Stimulated activated CD8-positive, alpha-beta memory T cell treated with anti-CD3 and anti-CD28 coated beads, Interleukin-7, amount 100 ng/mL, for 48 hours (primary cell): ENCODE results near the gene EDEM1.
"Not testable (repeated sequence)": the region's sequence is repeated elsewhere in the genome, so short reads cannot be mapped to it uniquely, and the experiment has no call there.

Source experiments
- DNase-seq, 2 donors: peaks; one replicate each; pipeline ENCODE4 v3.0.0-alpha.2; 2020; ENCODE audit warnings: low read depth in 1 of 2; ENCODE audit errors: extremely low read depth in 1 of 2

EDEM1 gene

DNA sequence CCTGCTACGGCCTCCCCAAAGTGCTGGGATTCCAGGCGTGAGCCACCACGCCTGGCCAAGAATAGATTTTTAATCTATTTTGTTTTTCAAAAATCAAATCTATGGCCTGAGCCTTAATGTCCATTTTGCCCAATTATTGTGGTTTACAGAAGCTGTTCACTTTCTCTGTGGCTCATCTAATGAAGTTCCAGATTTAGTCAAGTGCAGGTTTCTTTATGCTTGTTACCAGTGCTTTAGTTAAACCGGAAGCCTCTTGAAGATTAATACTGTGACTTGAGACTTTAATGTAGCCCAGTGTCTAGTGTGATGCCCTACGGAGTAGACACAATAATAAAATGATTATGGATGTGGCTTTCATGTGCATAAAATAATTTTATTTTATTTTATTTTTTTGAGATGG is 16.5 kb upstream of the EDEM1 start:
- no peak for DNase-seq

- no peak for DNase-seq
These were observed 15.5 kb upstream of the EDEM1 start for GRCh38 chr3:5172018-5172417.

- not testable (repeated sequence) for DNase-seq
These were observed 8.5 kb upstream of the EDEM1 start for GRCh38 chr3:5179036-5179435.

- no peak for DNase-seq
These were observed 5.9 kb upstream of the EDEM1 start for GRCh38 chr3:5181469-5182141.

DNA sequence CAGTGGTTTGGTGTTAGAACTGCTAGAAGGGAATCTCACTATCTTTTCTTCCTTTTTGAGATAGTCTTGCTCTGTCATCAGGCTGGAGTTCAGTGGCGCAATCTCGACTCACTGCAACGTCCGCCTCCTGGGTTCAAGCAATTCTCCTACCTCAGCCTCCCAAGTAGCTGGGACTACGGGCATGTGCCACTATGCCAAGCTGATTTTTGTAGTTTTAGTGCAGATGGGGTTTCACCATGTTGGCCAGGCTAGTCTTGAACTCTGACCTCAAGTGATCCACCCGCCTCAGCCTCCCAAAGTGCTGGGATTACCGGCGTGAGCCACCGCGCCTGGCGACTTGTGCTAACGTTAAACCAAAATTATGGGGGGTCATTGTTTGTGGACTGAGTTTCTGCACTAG is 3.8 kb upstream of the EDEM1 start:
- DNase-seq = not testable (repeated sequence)

DNA sequence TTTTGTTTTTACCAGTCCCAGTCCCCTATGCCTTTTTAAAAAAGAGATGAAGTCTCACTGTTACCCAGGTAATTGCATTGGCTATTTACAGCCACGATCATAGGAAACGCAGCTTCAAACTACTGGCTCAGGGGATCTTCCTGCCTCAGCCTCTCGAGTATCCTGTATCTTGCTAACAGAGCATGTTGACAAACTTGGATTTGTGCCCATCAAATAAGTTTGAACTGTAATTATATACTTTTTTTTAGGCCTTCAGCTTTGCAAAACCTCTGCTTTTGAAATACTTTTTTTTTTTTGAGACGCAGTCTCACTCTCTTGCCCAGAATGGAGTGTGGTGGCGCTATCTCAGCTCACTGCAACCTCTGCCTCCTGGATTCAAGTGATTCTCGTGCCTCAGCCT is 3.0 kb upstream of the EDEM1 start:
- DNase-seq = no peak

- DNase-seq = no peak
These were observed 2.3 kb upstream of the EDEM1 start for GRCh38 chr3:5185093-5185673.

DNA sequence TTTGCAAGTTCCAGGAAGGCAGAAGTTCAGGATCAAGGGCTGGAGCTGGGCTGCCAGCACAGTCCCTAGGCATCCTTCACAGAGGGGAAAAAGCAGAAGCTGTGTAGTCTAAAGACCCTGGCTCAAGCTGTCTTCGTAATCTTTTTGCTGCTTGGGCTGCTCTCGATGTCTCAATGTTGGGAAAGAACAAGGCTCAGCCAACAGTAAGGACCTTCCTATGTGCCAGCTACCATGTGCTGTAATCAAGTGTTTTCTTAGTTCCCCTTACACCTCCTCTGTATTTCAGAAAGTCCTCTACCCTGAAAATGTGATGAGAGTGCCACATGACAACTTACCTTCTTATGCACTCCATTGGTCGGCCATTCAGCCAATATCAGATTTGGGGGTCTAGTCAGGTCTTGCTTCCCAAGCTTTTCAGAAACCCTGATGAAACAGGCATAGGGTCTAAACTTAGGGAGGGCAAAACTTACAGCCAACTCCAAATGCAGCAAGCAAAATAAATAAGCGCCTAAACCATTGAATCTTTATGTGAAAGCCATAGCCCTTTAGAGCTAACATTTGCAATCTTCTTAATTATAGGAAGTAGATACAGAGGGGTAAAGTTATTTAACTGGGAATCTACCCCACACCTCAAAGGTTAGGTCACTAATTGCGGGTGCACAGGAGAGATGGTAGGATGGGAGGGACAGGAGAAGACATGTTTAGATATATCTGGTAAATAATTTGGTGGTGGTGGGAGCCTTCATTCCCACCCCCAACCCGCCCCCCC is 1.2 kb upstream of the EDEM1 start:
- no peak for DNase-seq

GRCh38 chr3:5186858-5187155 is 700 bp upstream of the EDEM1 start:
- DNase-seq = no peak

DNA sequence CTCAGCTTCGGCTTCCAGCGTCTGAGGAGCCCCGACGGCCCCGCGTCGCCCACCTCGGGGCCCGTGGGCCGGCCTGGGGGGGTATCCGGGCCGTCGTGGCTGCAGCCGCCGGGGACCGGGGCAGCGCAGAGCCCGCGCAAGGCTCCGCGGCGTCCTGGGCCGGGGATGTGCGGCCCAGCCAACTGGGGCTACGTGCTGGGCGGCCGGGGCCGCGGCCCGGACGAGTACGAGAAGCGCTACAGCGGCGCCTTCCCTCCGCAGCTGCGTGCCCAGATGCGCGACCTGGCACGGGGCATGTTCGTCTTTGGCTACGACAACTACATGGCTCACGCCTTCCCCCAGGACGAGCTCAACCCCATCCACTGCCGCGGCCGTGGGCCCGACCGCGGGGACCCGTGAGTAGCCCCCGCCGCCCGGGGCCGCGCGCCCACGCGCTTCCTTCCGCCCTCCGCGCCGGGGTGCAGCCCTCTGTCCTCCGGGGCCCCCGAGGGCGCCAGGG is 462 bp downstream of the EDEM1 start:
- DNase-seq = peak in 1 of 2 donors; percentile 23

- peak in 1 of 2 donors; percentile 37 for DNase-seq
These were observed 1.1 kb downstream of the EDEM1 start for GRCh38 chr3:5188419-5189221.

GRCh38 chr3:5190147-5190791 is 2.8 kb downstream of the EDEM1 start:
- DNase-seq = peak in 1 of 2 donors; percentile 28

GRCh38 chr3:5191555-5192304 is 4.2 kb downstream of the EDEM1 start:
- no peak for DNase-seq

- peak in 1 of 2 donors; percentile 63 for DNase-seq
These were observed 5.3 kb downstream of the EDEM1 start for GRCh38 chr3:5192571-5193365.

- DNase-seq = no peak
These were observed 6.8 kb downstream of the EDEM1 start for GRCh38 chr3:5194341-5194740.

- peak in 1 of 2 donors; percentile 49 for DNase-seq
These were observed 7.4 kb downstream of the EDEM1 start for GRCh38 chr3:5194801-5195509.

GRCh38 chr3:5195605-5196004 is 8.1 kb downstream of the EDEM1 start:
- peak in 1 of 2 donors; percentile 42 for DNase-seq

DNA sequence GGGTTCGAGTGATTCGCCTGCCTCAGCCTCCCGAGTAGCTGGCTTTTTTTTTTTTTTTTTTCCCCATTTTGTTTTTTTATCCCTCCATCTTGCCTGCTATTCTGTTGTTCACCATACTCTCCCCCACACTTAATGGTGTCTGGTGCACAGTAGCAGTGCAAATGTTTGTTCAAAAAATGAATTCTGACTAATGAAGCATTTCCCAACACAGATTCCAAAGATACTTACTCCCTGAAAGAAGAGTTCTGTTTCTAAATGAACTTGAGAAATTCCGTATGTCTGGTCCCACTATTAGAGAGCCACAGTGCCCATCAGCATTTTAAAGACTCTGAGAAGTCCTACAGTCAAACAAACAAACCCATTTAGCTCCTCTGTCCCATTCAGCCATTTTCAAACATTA is 9.5 kb downstream of the EDEM1 start:
- no peak for DNase-seq
